GM23338 (cell line): ENCODE results near the gene ZNF142. TPM values are rescaled to one million over a fixed set of nuclear protein-coding genes. Genes with fewer than 3 reads are reported as not detected.
"Not testable (repeated sequence)": the region's sequence is repeated elsewhere in the genome, so short reads cannot be mapped to it uniquely, and the experiment has no call there.

ENCODE experiments used
- ATAC-seq: fragments of 200-7000 bp; cut with Tn5 transposase; 3 replicates; pipeline ENCODE4 v1.9.1; 2020
- DNase-seq: peaks from one replicate; pipeline ENCODE4 v3.0.0-alpha.2; 2015; ENCODE audit warnings: low spot score
- H2AFZ ChIP-seq: fragments of 200-600 bp; sonication (generic); 2 replicates; pipeline ENCODE4 v1.8.0; 2016; ENCODE audit warnings: antibody characterized with exemption, mild to moderate bottlenecking, moderate library complexity
- H3F3A ChIP-seq: fragments of 200-600 bp; sonication (generic); replicated peaks from 2 replicates; pipeline ENCODE4 v1.8.0; 2017; ENCODE audit warnings: antibody characterized with exemption, mixed run types, low read depth
- H3K27ac ChIP-seq: fragments of 200-600 bp; sonication (generic); 2 replicates; pipeline ENCODE4 v1.6.1; 2016; ENCODE audit warnings: low read depth
- H3K27me3 ChIP-seq: fragments of 200-600 bp; sonication (generic); 2 replicates; pipeline ENCODE4 v1.8.0; 2016; ENCODE audit warnings: mild to moderate bottlenecking, mixed run types, moderate library complexity; ENCODE audit not compliant: insufficient read depth
- H3K36me3 ChIP-seq: fragments of 200-600 bp; sonication (generic); 2 replicates; pipeline ENCODE4 v1.8.0; 2016; ENCODE audit warnings: mild to moderate bottlenecking; ENCODE audit not compliant: insufficient read depth
- H3K4me1 ChIP-seq: fragments of 200-600 bp; sonication (generic); 2 replicates; pipeline ENCODE4 v1.8.0; 2016; ENCODE audit warnings: mild to moderate bottlenecking, moderate library complexity; ENCODE audit not compliant: insufficient read depth
- H3K4me2 ChIP-seq: fragments of 200-600 bp; sonication (generic); 2 replicates; pipeline ENCODE4 v1.7.1; 2017; ENCODE audit warnings: mixed run types
- H3K4me3 ChIP-seq: fragments of 200-600 bp; sonication (generic); 2 replicates; pipeline ENCODE4 v1.6.1; 2016; ENCODE audit warnings: mixed run types
- H3K79me2 ChIP-seq: fragments of 200-600 bp; sonication (generic); replicated peaks from 2 replicates; pipeline ENCODE4 v1.8.0; 2017; ENCODE audit warnings: mild to moderate bottlenecking; ENCODE audit not compliant: insufficient read depth
- H3K9me2 ChIP-seq: fragments of 200-600 bp; sonication (generic); 2 replicates; pipeline ENCODE4 v1.8.0; 2017; ENCODE audit not compliant: insufficient read depth
- H4K20me1 ChIP-seq: fragments of 200-600 bp; sonication (generic); replicated peaks from 2 replicates; pipeline ENCODE4 v1.8.0; 2017; ENCODE audit warnings: mild to moderate bottlenecking; ENCODE audit not compliant: insufficient read depth
- H3K27ac Mint-ChIP-seq: 2 replicates; pipeline ENCODE4 v1.8.0; 2020; ENCODE audit warnings: inconsistent platforms, mild to moderate bottlenecking, moderate library complexity, mixed read lengths
- H3K27me3 Mint-ChIP-seq: 3 replicates; pipeline ENCODE4 v1.8.0; 2022; ENCODE audit warnings: low read depth, mild to moderate bottlenecking, moderate library complexity, mixed read lengths, inconsistent platforms; ENCODE audit not compliant: insufficient read depth, poor library complexity
- H3K36me3 Mint-ChIP-seq: 3 replicates; pipeline ENCODE4 v1.8.0; 2021; ENCODE audit warnings: low read depth, mild to moderate bottlenecking, inconsistent platforms, moderate library complexity, mixed read lengths
- H3K4me1 Mint-ChIP-seq: 3 replicates; pipeline ENCODE4 v1.8.0; 2020; ENCODE audit warnings: mild to moderate bottlenecking, inconsistent platforms, mixed read lengths
- H3K4me3 Mint-ChIP-seq: 3 replicates; pipeline ENCODE4 v1.8.0; 2021; ENCODE audit warnings: moderate library complexity, mild to moderate bottlenecking, inconsistent platforms, mixed read lengths
- H3K9me3 Mint-ChIP-seq: 3 replicates; pipeline ENCODE4 v1.8.0; 2020; ENCODE audit warnings: moderate library complexity, mild to moderate bottlenecking, inconsistent platforms, mixed read lengths
- CREB1 ChIP-seq: fragments of 250-450 bp; sonication (Bioruptor Pico); IDR thresholded peaks from 2 replicates; pipeline ENCODE4 v1.5.0; 2020; ENCODE audit warnings: low read depth, mild to moderate bottlenecking, moderate library complexity
- CTCF ChIP-seq, 2 experiments: fragments of 200-600 bp in 1 of 2; sonication (generic) in 1 of 2; conservative IDR thresholded peaks; 2 replicates each; pipeline versions ENCODE4 v1.5.1 to v1.6.1; 2016 to 2017; ENCODE audit warnings: antibody characterized with exemption in 2 of 2, low read depth in 2 of 2, mild to moderate bottlenecking in 2 of 2, moderate library complexity in 1 of 2
- REST ChIP-seq: IDR thresholded peaks from one replicate; pipeline ENCODE4 v1.6.1; 2018; ENCODE audit warnings: antibody characterized with exemption; ENCODE audit not compliant: unreplicated experiment
- ZNF462 ChIP-seq: fragments of 250-450 bp; sonication (Bioruptor Pico); IDR thresholded peaks from 2 replicates; pipeline ENCODE4 v1.5.0; 2020; ENCODE audit warnings: mild to moderate bottlenecking, moderate library complexity
- polyA plus RNA-seq: library from polyadenylated mRNA; unstranded; fragments of >200 nt; fragmentation: Nextera tagmentation; extraction: Ambion mirVana; gene quantifications from 2 replicates; pipeline ENCODE4 v1.2.1, GENCODE V29; 2016
- total RNA-seq: library from RNA; depleted of rRNA; stranded (reverse); fragments of >200 nt; shearing (Covaris generic); gene quantifications from 2 replicates; pipeline ENCODE4 v1.2.3, GENCODE V29; 2014

ZNF142 gene
- total and polyA plus RNA-seq, 2 experiments from 2014 or later: 14.9 to 32.8 TPM

GRCh38 chr2:218687400-218688060 lies 28.1 kb upstream of the ZNF142 start:
- not testable (repeated sequence) for H3K27me3 Mint-ChIP-seq, H3F3A ChIP-seq, H4K20me1 ChIP-seq, H3K27ac Mint-ChIP-seq, H3K79me2 ChIP-seq, H3K4me1 ChIP-seq, H3K27ac ChIP-seq, H3K9me2 ChIP-seq, H3K4me1 Mint-ChIP-seq, H3K27me3 ChIP-seq, H3K4me3 ChIP-seq, H3K4me3 Mint-ChIP-seq, H2AFZ ChIP-seq, H3K4me2 ChIP-seq, H3K9me3 Mint-ChIP-seq
- peak; percentile 90 for DNase-seq
- peaks cover 28% of the 10 kb centered on the region for H3K36me3 Mint-ChIP-seq
- peaks cover 17% of the 10 kb centered on the region; the same call in 1 of the 2 replicates for H3K36me3 ChIP-seq
- peak; percentile 99 for ATAC-seq
- 0 out of 2 replicates have a peak, but pooled peaks have one; percentile 6 for TF ChIP-seq CREB1 (CRISPR knock-in tag)
- TF ChIP-seq CTCF (conservative IDR thresholded peaks at IDR 0.05; ENCODE audit: low read depth in 2 of 2): peak; percentile 86 to 91

- Histone ChIP-seq H3K4me1 (no peaks in the 10 kb centered on the region), H3K27ac (no peak overlapping the region), H3K79me2 (no peaks in the 10 kb centered on the region), H3F3A (no peaks in the 10 kb centered on the region), H2AFZ (no peak overlapping the region), H3K36me3 (peaks cover 19% of the 10 kb centered on the region; the same call in 1 of the 2 replicates), H3K9me2 (no peaks in the 10 kb centered on the region), H3K4me3 (no peak overlapping the region), H4K20me1 (no peaks in the 10 kb centered on the region), H3K27me3 (no peaks in the 10 kb centered on the region), H3K4me2 (no peak overlapping the region)
- no peak for ATAC-seq
- Mint-ChIP-seq H3K27me3 (no peaks in the 10 kb centered on the region), H3K9me3 (no peaks in the 10 kb centered on the region), H3K27ac (no peak overlapping the region), H3K36me3 (peaks cover 41% of the 10 kb centered on the region), H3K4me1 (no peaks in the 10 kb centered on the region), H3K4me3 (no peak overlapping the region)
- no peak for DNase-seq
- TF ChIP-seq REST: no peak
- no peak for TF ChIP-seq ZNF462 (CRISPR knock-in tag)
- TF ChIP-seq CTCF (conservative IDR thresholded peaks at IDR 0.05; ENCODE audit: low read depth in 2 of 2): no peak
Observed at GRCh38 chr2:218680061-218680460, 20.6 kb upstream of the ZNF142 start.
